GM12892 (cell line): ENCODE results near the gene UQCRH.

Source experiments
- DNase-seq: peaks from one replicate; pipeline ENCODE4 v3.0.0; 2011; ENCODE audit not compliant: insufficient read length
- FAIRE-seq: peaks from 2 replicates; lab custom pipeline; 2011; peaks lifted over from hg19 to GRCh38; lab: Jason Lieb, UNC
- POLR2A ChIP-seq: IDR thresholded peaks from 2 replicates; pipeline ENCODE4 v1.6.1; 2011; ENCODE audit warnings: low read depth, low read length, control low read depth
- POLR2AphosphoS5 ChIP-seq: IDR thresholded peaks from 2 replicates; pipeline ENCODE4 v1.6.1; 2011; ENCODE audit warnings: low read depth, low read length, control low read depth
- TAF1 ChIP-seq: IDR thresholded peaks from 2 replicates; pipeline ENCODE4 v1.6.1; 2011; ENCODE audit warnings: low read depth, mild to moderate bottlenecking, control low read depth, low read length, borderline replicate concordance

UQCRH gene

DNA sequence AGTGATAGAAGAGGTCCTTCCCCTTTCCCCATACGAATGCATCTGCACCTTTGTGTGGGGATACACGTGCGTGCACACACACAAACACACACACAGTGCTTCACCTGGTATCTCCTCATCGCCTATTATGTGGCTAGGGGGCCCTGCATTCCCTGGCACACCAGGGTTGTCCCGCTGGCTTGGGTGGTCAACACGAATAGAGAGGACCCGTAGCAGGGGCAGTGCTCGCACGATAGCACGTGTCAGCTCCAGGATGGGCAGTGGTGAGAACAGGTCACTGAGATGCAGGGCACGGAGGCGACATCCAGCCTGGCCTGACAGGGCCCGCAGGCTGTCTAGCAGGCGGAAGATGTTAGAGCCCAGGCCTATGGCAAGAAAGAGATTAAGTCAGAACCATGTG is 22.5 kb upstream of the UQCRH start:
- DNase-seq, result no peak
- TF ChIP-seq TAF1 (no peak), POLR2AphosphoS5 (peak; percentile 37; the same call in 1 of the 2 replicates), POLR2A (peak; percentile 46; the same call in 1 of the 2 replicates)
- FAIRE-seq, result no peak

DNA sequence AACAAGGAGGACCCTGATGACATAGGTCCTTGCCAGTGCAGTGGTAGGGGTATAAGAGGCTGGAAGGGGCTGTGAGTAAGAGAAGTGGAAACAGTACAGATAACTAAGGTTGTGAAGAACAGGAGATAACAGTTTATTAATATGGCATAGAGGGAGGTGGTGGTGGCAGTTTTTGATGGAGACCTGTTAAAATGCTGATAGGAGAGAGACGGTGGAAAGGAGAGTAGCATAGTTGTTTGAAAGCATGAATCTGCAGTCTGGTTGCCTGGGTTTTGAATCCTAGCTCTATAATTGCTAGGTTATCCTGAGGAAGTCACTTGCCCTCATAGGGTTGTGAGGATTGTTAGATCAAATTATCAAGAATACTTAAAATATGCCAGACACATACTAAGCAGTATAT is 19.4 kb upstream of the UQCRH start:
- DNase-seq (no peak), FAIRE-seq (no peak)
- TF ChIP-seq POLR2A (no peak), TAF1 (no peak), POLR2AphosphoS5 (no peak)

DNA sequence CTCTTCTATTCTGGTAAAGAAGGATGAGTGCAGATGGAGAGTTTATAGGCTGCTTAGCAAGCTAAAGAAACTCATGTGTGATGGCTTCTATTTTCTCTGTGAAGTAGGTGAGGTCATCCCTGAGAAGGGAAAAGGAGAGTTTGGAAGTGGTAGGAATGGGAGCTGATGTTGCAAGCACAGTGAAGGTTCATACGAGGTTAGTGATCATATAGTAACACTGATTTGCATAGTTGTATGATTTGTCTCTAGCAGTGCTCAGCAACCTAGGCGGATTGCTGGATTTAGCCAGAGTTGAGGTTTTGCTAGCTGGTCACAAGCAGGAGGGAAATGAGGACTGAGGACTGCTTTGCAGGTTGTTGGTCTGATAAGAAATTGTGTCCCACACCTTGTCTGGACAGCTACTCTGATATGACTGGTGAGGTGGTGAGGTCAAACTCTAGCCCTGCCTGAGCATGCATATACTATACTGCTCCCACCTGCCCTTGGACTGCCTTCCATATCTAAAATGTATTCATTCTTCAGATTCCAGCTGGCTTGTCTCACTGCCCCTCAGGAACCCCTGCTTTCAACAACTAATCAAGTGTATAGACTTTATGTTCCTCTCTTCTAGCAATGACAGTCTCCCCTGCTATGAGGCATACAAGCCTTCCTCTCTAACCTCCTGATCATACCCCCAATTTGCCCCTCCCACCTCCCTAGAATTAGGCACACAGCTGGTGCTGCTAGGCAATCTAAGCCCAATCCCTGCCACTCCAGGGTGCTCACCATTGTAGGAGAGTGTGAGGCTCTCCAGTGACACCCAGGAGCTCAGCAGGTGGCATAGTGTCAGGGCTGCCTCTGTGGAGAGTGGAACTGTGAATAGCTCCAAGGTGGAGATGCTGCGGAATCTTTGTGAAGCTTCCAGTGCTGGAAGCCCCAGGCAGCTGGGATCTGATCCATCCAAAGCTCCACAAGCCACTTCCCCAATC is 18.6 kb upstream of the UQCRH start:
- TF ChIP-seq TAF1 (no peak), POLR2A (peak; percentile 56; the same call in 1 of the 2 replicates), POLR2AphosphoS5 (0 out of 2 replicates have a peak, but pooled peaks have one; percentile 50)
- FAIRE-seq (peak; percentile 63), DNase-seq (no peak)

DNA sequence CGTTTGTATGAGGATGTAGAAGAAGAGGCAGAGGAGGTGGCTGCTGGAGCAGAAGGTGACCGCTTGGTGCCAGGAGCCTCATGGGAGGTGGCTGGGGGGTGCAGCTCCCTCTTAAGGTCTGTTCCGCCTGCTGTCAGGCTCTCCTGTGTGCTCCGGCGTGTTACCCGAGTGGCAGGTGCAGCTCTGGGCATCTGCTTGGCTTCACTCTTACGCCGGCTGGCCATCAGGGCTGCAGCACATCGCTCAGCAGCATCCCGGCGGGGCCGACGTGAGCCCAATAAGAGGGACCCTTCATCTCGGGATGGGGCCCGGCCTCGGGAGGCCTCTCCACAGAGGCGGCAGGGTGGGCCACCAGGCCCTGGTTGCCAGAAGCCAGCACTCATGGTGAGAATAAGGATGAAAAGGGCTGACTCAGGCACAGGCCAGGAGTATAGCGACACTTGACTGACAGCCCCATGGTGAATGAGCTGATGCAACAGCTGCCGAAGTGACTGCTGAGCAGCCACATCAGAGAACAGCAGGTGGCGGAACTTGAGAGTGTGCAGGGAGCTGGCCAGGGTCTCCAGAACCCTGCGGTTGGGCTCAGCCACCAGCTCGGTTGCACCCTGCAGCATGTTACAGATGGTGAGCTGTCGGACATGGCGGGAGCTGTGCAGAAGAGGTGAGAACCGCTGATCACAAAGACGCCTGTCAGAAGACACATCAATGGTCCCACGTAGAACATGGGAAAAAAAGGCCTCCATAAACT is 17.6 kb upstream of the UQCRH start:
- DNase-seq, result no peak
- no peak for FAIRE-seq
- no peak for TF ChIP-seq POLR2AphosphoS5
- TF ChIP-seq TAF1, result no peak
- peak; percentile 13; the same call in 1 of the 2 replicates for TF ChIP-seq POLR2A

DNA sequence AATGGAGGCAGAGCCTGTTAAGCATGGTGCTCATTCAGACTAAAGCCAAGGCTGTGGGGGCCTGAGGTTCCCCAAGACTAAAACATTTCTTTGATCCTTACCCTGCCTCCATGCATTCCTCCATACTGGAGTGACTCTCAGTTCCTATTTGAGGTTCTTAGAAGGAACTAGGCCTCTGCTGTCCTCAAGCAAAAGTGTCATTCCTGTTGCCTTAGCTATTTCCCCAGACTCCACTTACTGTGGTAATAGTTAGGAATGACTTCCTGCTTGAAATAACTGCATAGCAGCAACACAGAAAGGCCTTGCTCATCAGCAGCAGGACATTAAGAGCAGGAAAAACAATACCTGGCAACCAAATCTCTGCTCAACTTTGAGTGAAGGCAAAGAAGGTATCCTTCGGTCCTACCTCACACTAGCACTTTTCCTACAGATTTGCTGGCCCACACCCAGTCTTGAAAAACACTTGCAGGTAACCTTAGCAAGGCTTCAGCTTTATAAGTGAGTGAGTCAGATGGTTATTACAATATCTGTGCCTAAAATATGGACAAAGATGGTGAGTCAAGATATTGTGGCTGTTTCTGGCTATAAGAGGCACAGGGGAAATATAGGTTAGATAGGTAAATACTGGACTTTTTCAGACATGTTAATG is 14.9 kb upstream of the UQCRH start:
- 0 out of 2 replicates have a peak, but pooled peaks have one; percentile 20 for TF ChIP-seq POLR2AphosphoS5
- TF ChIP-seq POLR2A, result no peak
- FAIRE-seq (no peak), DNase-seq (no peak)

DNA sequence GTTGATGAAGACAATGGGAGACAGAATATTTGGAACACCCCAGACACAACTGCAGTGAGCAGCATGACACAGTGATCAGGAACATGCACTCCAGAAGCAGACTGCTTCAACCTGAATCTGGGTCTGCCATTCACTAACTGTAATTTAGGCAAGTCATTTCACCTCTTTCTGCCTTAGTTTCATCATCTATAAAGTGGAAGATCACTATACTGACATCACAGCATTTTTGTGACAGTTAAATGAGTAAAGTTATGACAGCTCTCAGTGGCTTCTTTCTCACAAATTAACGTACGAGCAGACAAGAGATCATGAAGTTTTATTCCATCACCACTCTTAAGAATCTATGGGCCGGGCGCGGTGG is 14.4 kb upstream of the UQCRH start:
- no peak for FAIRE-seq
- no peak for TF ChIP-seq POLR2AphosphoS5
- no peak for TF ChIP-seq POLR2A
- TF ChIP-seq TAF1, result no peak
- no peak for DNase-seq

DNA sequence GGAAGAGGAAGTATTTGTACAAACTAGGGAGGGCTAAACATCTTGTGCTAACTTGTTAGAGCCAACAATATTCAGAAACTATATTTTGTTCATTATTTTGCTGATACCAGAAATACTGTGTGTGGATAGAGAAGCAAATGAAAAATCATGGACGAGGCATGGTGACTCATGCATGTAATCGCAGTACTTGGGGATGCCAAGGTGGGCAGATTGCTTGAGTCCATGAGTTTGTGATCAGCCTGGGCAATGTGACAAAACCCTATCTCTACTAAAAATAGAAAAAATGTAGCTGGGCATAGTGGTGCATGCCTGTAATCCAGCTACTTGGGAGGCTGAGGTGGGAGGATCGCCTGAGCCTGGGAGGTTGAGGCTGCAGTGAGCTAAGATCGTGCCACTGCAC is 13.5 kb upstream of the UQCRH start:
- DNase-seq (no peak), FAIRE-seq (no peak)
- no peak; the same call in 1 of the 2 replicates for TF ChIP-seq POLR2AphosphoS5
- TF ChIP-seq TAF1, result no peak
- TF ChIP-seq POLR2A, result 0 out of 2 replicates have a peak, but pooled peaks have one; percentile 6

DNA sequence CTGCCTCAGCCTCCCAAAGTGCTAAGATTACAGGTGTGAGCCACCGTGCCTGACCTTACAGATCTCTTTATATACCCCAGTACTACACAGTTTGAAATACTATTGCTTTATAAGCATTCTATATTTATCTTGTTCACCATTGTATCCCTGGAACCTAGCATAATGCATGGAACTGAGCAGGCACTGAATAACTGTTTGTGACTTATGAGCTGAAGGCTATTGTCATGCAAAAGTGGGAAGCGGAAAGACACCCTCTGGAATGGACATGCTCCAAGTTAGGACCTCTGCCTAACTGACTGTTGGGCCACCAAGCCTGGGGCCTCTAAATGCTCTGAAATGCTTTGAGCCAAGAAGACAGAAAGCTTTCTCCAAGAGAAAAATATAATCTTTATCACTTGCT is 8.2 kb upstream of the UQCRH start:
- DNase-seq (no peak), FAIRE-seq (no peak)
- TF ChIP-seq POLR2A (no peak), TAF1 (no peak)

DNA sequence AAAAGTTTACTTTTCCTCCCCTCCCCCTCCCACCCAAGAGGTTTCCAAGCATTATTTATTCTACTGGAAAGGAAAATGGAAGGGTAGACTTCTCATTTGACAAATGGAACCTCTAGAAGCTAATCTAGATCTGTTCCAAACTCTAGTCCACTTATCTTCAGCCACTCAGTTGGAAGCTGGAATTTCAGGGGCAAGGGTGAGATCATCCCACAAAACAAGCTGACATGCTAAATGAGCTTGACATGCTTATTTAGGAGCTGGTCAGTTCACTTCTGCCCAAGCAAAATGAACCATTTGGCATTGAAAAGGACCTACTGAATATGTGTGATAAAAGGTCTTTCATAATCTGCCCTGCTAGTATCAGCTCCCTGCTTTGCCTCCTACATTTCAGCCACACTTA is 5.1 kb upstream of the UQCRH start:
- no peak for FAIRE-seq
- no peak for DNase-seq
- no peak for TF ChIP-seq TAF1
- TF ChIP-seq POLR2A, result no peak

DNA sequence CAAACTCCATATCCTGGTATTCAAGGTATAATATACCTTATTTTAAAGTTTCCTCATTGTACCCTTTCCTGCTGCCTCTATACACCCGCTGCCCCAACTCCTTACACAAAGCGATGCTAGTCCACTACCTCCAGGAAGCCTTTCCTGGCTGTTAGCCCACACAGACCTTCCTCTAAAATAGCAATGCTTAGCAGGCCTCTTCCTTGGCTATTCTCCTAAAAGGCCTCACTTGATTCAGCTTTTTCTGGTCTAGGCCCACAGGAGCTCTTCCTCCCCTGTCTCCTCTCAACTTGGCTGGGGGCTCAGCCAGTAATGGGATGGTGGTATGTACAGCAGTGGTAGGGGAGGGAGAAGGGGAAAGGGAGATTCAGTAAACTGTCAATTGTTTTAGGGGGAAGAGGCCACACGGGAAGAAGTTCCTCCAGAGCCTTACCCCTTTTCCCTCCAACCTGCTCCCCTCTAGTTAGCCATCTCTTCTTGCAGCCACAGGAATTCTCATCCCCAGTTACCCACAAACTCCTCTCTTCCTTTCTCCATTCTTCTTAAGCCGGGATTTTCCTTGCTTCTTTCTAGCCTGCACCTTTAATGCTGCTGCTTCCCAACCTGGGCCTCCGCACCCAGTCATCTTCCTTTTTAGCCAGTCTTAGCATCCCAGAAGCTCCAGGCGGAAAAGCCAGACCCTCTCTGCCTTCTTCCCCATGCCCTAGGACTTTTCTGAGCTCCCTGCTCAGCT is 2.7 kb upstream of the UQCRH start:
- FAIRE-seq, result no peak
- no peak for TF ChIP-seq TAF1
- TF ChIP-seq POLR2AphosphoS5, result no peak
- TF ChIP-seq POLR2A, result no peak
- no peak for DNase-seq
